ENCODE results near the gene DNAH2.
"Not testable (repeated sequence)": the region's sequence is repeated elsewhere in the genome, so short reads cannot be mapped to it uniquely, and the experiment has no call there.

The DNAH2 gene

GRCh38 chr17:7803981-7804380, 86.4 kb downstream of the DNAH2 start:
- H3K27ac ChIP-seq: peak overlapping the region; percentile 82
- TF ChIP-seq CTCF (conservative IDR thresholded peaks at IDR 0.05): no peak

GRCh38 chr17:7806587-7806986, 89.0 kb downstream of the DNAH2 start:
- TF ChIP-seq CTCF (conservative IDR thresholded peaks at IDR 0.05): no peak
- H3K27ac ChIP-seq: no peak overlapping the region

- no peak for TF ChIP-seq CTCF (conservative IDR thresholded peaks at IDR 0.05)
- no peak overlapping the region for H3K27ac ChIP-seq
Measured at GRCh38 chr17:7807206-7807605, 89.7 kb downstream of the DNAH2 start.

- H3K27ac ChIP-seq: no peak overlapping the region
- TF ChIP-seq CTCF (conservative IDR thresholded peaks at IDR 0.05): no peak
Measured at GRCh38 chr17:7809086-7809790, 91.7 kb downstream of the DNAH2 start.

- H3K27ac ChIP-seq: not testable (repeated sequence)
Measured at GRCh38 chr17:7809791-7810343, 92.3 kb downstream of the DNAH2 start.

- no peak overlapping the region for H3K27ac ChIP-seq
- TF ChIP-seq CTCF (conservative IDR thresholded peaks at IDR 0.05): no peak
Measured at GRCh38 chr17:7811251-7811650, 93.7 kb downstream of the DNAH2 start.

GRCh38 chr17:7814969-7815368, 97.4 kb downstream of the DNAH2 start:
- no peak overlapping the region for H3K27ac ChIP-seq
- no peak for TF ChIP-seq CTCF (conservative IDR thresholded peaks at IDR 0.05)

- no peak overlapping the region for H3K27ac ChIP-seq
Measured at GRCh38 chr17:7816926-7817642, 99.5 kb downstream of the DNAH2 start.

More at GRCh38 chr17:7816926-7817642, 99.5 kb downstream of the DNAH2 start:
- no peak for TF ChIP-seq CTCF (conservative IDR thresholded peaks at IDR 0.05)
